ENCODE data around the gene CPLANE2.
"Not testable (repeated sequence)": the region's sequence is repeated elsewhere in the genome, so short reads cannot be mapped to it uniquely, and the experiment has no call there.

The CPLANE2 gene

GRCh38 chr1:16248603-16249516 lies 11.9 kb upstream of the CPLANE2 start:
- no peak for DNase-seq (ENCODE audit: low read depth)

GRCh38 chr1:16248007-16248436 lies 11.0 kb upstream of the CPLANE2 start:
- DNase-seq (ENCODE audit: low read depth): no peak

GRCh38 chr1:16247441-16247840 lies 10.5 kb upstream of the CPLANE2 start:
- no peak for DNase-seq (ENCODE audit: low read depth)

- no peak for DNase-seq (ENCODE audit: low read depth)
Observed at GRCh38 chr1:16246961-16247360, 10.0 kb upstream of the CPLANE2 start.

GRCh38 chr1:16246239-16246638 lies 9.3 kb upstream of the CPLANE2 start:
- DNase-seq (ENCODE audit: low read depth): not testable (repeated sequence)

GRCh38 chr1:16245476-16246196 lies 8.7 kb upstream of the CPLANE2 start:
- DNase-seq (ENCODE audit: low read depth): no peak

GRCh38 chr1:16244650-16245285 lies 7.8 kb upstream of the CPLANE2 start:
- DNase-seq (ENCODE audit: low read depth): no peak

GRCh38 chr1:16243936-16244649 lies 7.1 kb upstream of the CPLANE2 start:
- peak; percentile 55 for DNase-seq (ENCODE audit: low read depth)

- no peak for DNase-seq (ENCODE audit: low read depth)
Observed at GRCh38 chr1:16243215-16243610, 6.2 kb upstream of the CPLANE2 start.

GRCh38 chr1:16242556-16243214 lies 5.7 kb upstream of the CPLANE2 start:
- DNase-seq (ENCODE audit: low read depth): no peak

GRCh38 chr1:16241221-16241708 lies 4.3 kb upstream of the CPLANE2 start:
- no peak for DNase-seq (ENCODE audit: low read depth)

- DNase-seq (ENCODE audit: low read depth): no peak
Observed at GRCh38 chr1:16239972-16240491, 3.0 kb upstream of the CPLANE2 start.

GRCh38 chr1:16237343-16237830 lies 404 bp upstream of the CPLANE2 start:
- DNase-seq (ENCODE audit: low read depth): no peak

GRCh38 chr1:16235944-16236510 lies 956 bp downstream of the CPLANE2 start:
- no peak for DNase-seq (ENCODE audit: low read depth)

- no peak for DNase-seq (ENCODE audit: low read depth)
Observed at GRCh38 chr1:16235347-16235746, 1.6 kb downstream of the CPLANE2 start.

GRCh38 chr1:16233431-16233830 lies 3.6 kb downstream of the CPLANE2 start:
- DNase-seq (ENCODE audit: low read depth): no peak

- DNase-seq (ENCODE audit: low read depth): no peak
Observed at GRCh38 chr1:16232316-16232710, 4.7 kb downstream of the CPLANE2 start.

- DNase-seq (ENCODE audit: low read depth): no peak
Observed at GRCh38 chr1:16231331-16232315, 5.4 kb downstream of the CPLANE2 start.

GRCh38 chr1:16230744-16231143 lies 6.2 kb downstream of the CPLANE2 start:
- no peak for DNase-seq (ENCODE audit: low read depth)
